ENCODE data around the gene ARHGAP1.

GRCh38 chr11:46642627-46643335, 57.6 kb downstream of the ARHGAP1 start:
- TF ChIP-seq POLR2A (IDR thresholded peaks at IDR 0.05; ENCODE audit: low read depth, low read length) (no peak), JUN (IDR thresholded peaks at IDR 0.05; ENCODE audit: borderline replicate concordance, insufficient read depth, insufficient read length, low read depth) (no peak), CTCF (IDR thresholded peaks at IDR 0.05; ENCODE audit: extremely low read depth in 1 of 2, insufficient read depth in 1 of 2, low read depth in 1 of 2, low read length in 2 of 2) (no peak), EZH2 (IDR thresholded peaks at IDR 0.05; ENCODE audit: borderline replicate concordance, low read depth, low read length, severe bottlenecking) (no peak), FOS (IDR thresholded peaks at IDR 0.05; ENCODE audit: borderline replicate concordance, insufficient read depth, low read length) (no peak), POLR2AphosphoS5 (IDR thresholded peaks at IDR 0.05; ENCODE audit: insufficient read depth, low read depth, low read length) (no peak), MYC (IDR thresholded peaks at IDR 0.05; ENCODE audit: low read depth, low read length) (no peak), MAX (IDR thresholded peaks at IDR 0.05; ENCODE audit: insufficient read depth, insufficient read length) (no peak)
